HG03520 (cell line): ENCODE measurements around the gene PDIA5.
"Not testable (repeated sequence)": the region's sequence is repeated elsewhere in the genome, so short reads cannot be mapped to it uniquely, and the experiment has no call there.

Experiments used
- ATAC-seq: cut with Tn5 transposase; IDR thresholded peaks from one replicate; pipeline ENCODE4 v1.9.1; 2021; ENCODE audit warnings: mild to moderate bottlenecking, moderate library complexity; ENCODE audit not compliant: unreplicated experiment

PDIA5 gene

GRCh38 chr3:123112232-123112631 is 45.4 kb downstream of the PDIA5 start:
- ATAC-seq: no peak

- ATAC-seq: not testable (repeated sequence)
Observed at GRCh38 chr3:123112656-123113055, 45.8 kb downstream of the PDIA5 start.

DNA sequence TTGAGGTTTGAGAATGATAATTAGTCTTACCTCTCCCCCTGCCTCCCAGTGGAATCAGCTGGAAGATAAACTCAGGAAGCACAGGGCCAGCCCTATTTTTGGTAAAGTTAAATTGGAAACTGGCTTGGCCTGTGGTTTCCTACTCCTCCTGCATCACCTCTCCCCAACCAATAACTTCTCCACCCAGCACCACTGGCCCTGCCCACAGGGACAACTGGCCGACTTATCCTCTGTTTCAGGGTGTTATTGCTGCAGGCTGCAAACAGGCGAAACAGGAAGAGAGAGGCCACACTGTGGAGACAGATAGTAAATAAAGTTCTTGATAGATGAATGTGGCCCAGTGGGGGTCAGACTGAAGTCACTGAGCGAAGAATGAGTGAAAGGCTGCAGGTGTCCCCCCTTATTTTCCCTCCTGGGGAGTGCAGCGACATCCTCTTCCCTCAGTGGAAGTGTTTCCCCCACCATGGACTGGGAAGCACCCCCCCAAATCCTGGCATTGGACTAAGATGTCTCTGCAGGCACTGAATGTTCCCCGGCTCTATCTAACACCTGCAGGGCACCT is 47.1 kb downstream of the PDIA5 start:
- ATAC-seq: no peak

DNA sequence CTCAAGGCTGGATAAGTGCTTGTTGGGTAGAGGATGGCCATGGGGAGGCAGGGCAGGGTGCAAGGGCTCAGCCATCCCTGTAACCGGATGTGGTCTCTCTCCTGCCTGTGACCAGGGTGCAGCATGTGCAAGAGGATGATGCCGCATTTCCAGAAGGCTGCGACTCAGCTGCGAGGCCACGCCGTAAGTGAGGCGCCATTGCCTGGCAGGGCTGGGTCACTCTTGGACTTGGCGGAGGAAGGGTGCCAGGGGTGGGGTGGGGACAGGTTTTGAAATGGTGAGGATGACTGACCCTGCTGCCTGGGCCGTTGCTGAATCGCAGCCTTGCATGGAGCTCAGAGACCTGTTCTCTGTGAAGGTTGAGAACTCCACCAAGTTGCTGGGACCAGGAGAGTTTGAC is 49.3 kb downstream of the PDIA5 start:
- no peak for ATAC-seq

DNA sequence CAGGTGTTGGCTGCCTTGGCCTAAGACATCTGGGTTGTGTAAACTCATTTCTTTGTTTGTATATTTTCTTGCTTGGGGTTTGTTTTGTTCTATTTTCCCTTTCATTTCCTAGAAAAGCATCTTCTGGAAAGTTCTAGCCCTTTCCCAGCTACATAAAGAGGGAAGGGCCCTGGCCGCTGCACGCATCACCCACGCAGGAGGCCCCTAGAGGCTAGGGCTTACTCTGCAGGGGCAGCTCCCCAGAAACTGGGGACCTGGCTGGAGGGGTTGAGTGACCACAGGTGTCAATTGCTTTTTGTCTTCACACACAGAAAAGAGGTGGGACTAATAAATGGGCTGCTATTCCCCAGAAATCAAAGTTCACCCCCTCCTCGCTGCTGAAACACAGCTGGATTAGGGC is 52.6 kb downstream of the PDIA5 start:
- no peak for ATAC-seq

- no peak for ATAC-seq
Observed at GRCh38 chr3:123119802-123120201, 53.0 kb downstream of the PDIA5 start.

DNA sequence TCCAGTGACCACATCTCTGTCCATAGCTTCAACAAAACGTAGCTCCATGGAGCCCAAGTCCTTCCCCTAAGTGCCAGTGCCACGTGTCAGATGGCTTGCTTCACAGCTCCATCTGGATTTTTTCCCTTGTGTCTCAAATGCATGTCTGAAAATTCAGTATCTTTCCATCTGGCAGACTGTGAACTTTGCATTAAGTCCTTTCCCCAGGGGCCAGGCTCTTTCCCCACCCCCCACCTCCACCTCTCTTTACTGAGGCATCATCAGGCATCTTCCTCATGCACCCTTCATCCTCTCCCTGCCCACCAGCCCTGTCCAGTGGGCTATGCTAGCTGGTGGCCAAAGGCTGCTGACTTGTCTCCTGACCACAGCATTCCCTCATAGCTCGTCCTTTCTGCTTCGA is 53.7 kb downstream of the PDIA5 start:
- ATAC-seq: no peak

GRCh38 chr3:123122057-123122456 is 55.2 kb downstream of the PDIA5 start:
- ATAC-seq: no peak

DNA sequence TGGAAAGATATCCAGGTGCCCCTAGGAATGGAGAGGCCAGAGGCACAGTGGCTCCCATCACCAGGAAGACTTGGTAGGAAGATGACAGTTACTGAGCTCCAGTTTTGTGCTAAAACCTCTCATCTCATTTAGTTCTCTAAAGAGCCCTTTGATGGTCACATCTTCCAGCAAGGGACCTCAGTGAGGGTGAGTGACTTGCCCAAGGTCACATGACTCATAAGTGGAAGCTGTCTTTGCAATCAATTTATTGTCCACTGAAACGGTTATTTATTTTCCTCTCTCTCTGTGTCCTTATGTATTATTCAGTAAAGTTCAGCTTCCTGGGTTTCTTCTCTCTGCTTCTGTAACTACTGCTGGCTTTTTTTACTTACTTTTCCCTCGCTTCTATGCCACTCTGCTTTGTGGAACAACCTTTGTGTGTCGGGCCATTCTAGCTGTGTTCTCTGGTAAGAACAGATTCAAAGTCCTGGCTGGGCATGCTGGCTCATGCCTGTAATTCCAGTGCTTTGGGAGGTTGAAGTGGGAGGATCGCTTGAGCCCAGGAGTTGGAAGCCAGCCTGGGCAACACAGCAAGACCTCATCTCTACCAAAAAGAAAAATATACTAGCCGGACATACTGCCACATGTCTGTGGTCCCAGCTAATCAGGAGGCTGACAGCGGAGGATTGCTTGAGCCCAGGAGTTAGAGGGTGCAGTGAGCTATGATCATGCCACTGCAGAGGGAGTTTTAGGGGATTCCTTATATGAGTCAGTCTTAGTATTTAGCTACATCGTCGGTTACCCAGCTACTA is 55.9 kb downstream of the PDIA5 start:
- ATAC-seq: no peak

DNA sequence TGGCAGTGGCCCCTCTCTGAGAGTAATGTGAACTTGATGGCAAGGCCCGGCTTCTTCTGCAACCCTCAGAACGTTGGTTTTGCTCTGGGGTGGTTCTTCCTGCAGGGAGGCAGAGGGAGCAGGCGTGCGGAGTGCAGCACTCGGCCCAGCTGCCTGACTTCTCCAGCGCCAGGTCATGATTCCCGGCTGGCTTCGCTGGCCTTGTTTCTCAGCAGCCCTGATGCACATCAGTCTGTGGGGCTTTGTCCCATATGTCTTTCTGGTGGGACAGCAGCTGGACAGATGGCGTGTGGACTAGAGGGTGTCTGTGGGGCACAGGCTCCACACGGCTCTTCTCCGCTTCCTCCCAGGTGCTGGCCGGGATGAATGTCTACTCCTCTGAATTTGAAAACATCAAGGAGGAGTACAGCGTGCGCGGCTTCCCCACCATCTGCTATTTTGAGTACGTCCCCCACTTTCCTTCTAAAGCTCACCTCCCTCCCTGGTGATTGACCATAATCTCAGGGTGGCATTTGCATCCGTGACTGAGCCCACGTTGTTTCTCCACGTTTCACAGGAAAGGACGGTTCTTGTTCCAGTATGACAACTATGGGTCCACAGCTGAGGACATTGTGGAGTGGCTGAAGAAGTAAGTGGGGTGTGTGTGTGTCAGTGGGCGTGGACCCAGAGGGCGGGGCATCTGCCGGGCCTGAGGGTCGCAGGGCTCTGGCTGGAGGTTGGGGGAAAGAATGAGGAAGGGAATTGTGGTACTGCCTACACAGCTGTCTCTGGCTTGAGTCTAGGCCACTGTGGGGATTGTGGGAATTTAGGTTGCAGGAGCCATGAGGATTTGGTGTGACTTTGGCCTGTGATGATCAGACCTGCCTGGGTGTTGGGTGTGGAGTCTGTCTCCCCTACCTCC is 57.1 kb downstream of the PDIA5 start:
- ATAC-seq: no peak

- ATAC-seq: no peak
Observed at GRCh38 chr3:123124971-123125370, 58.1 kb downstream of the PDIA5 start.

DNA sequence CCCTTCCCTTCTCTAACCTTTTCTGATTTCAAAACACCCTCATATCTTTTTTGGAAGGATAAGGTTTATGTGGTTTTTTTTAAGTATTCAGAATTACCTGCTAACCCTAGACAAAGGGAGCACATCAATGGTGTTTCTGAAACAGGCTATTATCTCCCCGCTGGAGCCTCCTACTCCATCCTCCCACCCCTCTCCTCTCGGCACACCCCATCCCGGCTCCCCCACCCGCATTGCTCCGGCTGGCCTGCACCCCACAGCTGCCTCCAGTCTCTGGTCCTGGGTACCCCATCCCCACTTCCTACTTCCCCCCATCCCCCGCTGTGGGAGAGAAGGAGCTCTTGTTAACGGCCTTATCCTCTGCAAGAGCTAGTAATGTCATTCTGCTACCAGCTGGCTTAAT is 59.2 kb downstream of the PDIA5 start:
- no peak for ATAC-seq

DNA sequence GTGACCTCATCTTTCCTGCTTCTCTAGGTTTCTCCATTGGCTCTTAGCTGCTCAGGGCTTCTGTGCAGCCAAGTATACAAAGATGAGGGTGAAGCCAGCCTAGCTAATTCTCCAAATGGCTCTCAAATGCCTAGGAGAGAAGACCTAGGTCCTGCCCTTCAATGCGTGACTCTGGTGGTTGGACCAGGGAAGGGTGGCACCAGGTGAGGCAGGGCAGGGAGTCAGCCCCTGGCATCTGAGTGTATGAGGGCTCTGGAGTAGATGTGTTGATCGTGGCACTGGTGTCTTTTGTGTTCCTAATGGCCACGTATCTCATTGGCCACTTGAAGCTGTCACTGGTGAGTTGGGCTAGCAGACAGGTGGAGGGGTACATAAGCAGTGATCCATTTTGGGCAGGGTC is 59.8 kb downstream of the PDIA5 start:
- no peak for ATAC-seq

DNA sequence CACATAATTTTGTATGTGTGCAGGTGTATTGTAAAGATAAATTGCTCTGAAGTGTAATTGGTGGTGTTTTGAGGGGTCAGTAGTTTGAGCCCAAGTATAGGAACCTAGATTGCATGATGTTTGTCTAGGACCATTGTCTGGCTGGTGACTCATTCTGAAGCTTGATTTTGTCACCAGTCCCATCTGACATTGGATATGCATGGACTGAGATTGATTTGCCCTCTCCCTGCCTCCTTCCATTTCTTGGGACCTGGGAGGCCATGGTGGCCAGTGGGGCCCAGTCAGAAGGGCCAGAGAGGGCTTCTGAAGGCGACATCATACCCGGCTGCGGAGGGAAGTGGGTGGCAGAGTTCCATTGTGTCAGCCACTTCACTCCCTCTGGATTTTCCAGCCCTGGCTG is 62.3 kb downstream of the PDIA5 start:
- no peak for ATAC-seq

GRCh38 chr3:123129532-123129931 is 62.7 kb downstream of the PDIA5 start:
- ATAC-seq: no peak

DNA sequence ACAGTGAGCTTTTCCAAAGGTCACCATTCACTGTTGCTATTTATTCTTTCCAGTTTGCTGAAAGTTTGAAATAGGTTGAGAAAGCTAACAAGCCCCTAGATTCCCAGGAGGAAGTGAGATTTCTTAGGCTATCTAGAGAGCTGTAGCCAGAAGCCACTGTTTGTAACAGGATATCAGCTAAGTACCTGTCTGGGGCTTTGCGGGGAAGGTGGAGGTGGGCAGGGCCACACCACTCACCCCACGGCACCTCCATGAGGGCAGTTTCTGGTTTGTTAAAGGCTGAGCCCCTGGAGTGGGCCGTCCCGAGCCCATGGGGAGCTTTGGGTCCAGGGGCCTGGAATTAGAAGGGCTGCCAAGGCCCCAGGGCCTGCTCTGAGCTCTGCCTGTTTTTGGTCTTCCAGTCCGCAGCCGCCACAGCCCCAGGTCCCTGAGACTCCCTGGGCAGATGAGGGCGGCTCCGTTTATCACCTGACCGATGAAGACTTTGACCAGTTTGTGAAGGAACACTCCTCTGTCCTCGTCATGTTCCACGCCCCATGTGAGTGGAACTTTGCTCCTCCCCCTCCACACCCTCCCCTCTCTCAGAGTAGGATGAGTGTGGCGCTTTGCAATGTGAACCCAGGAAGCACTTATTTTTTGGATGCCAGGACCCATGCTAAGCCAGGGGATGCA is 63.4 kb downstream of the PDIA5 start:
- no peak for ATAC-seq

- no peak for ATAC-seq
Observed at GRCh38 chr3:123134671-123135070, 67.8 kb downstream of the PDIA5 start.

DNA sequence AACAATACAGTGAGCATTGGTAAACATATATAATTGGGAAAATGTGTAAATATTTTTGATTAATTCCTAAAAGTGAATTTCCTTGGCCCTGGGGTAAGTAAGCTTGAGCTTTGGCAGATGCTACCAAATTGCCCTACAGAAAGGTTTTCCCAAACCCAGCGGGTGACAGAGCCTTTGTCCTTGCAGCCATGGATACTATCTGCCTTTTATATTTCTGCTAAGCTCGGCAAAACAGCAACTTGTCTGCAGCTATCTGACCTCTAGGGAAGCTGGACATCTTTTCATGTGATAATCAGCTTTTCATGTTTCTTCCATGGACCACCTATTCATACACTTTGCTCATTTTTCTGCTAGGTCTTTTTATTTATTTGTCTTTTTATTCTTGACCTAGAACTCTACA is 70.2 kb downstream of the PDIA5 start:
- no peak for ATAC-seq

GRCh38 chr3:123138839-123139444 is 72.1 kb downstream of the PDIA5 start:
- ATAC-seq: no peak

GRCh38 chr3:123139522-123139921 is 72.7 kb downstream of the PDIA5 start:
- no peak for ATAC-seq

DNA sequence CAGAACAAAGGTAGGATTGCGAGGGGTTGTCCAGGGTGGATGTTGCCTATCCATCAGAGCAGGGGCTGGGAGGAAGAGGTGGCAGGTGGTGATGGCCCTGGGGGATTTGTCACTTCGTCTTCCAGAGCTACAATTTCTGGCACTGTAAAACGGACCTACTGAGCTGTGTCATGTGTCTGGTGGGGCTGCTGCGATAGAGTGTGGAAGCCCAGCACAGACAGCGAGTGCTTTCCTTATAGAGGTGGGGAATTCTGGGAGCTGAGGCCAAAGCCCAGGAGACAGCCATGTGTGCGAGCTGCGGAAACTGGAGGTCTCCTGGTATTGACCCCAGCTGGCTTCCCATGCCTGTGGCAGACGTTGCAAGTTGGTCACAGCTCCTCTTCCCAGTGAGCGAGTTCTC is 73.7 kb downstream of the PDIA5 start:
- ATAC-seq: no peak
